ENCODE results near the gene SYTL5.

- TF ChIP-seq, protein P1, sequence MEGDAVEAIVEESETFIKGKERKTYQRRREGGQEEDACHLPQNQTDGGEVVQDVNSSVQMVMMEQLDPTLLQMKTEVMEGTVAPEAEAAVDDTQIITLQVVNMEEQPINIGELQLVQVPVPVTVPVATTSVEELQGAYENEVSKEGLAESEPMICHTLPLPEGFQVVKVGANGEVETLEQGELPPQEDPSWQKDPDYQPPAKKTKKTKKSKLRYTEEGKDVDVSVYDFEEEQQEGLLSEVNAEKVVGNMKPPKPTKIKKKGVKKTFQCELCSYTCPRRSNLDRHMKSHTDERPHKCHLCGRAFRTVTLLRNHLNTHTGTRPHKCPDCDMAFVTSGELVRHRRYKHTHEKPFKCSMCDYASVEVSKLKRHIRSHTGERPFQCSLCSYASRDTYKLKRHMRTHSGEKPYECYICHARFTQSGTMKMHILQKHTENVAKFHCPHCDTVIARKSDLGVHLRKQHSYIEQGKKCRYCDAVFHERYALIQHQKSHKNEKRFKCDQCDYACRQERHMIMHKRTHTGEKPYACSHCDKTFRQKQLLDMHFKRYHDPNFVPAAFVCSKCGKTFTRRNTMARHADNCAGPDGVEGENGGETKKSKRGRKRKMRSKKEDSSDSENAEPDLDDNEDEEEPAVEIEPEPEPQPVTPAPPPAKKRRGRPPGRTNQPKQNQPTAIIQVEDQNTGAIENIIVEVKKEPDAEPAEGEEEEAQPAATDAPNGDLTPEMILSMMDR (IDR thresholded peaks at IDR 0.05; ENCODE audit: low read depth, low read length, missing input control): no peak
- no peak for TF ChIP-seq EGR1 (IDR thresholded peaks at IDR 0.05; ENCODE audit: low read depth in 2 of 2)
These were observed 166.2 kb downstream of the SYTL5 start for GRCh38 chrX:38172596-38172995.

Data from liver (tissue), 3 donors.